Articular chondrocyte of knee joint (primary cell): ENCODE results near the gene TRMT61B. TPM values are rescaled to one million over a fixed set of nuclear protein-coding genes. Genes with fewer than 3 reads are reported as not detected.
A peak's percentile ranks its signal among the peaks of the same experiment; 100 is the strongest.

Experiments
- small RNA-seq: library from RNA; depleted of rRNA; stranded (forward); fragments of <200 nt; gene quantifications from one replicate; pipeline ENCODE3, GENCODE V24; 2012
- total RNA-seq: library from RNA; depleted of rRNA; stranded (reverse); fragments of >200 nt; gene quantifications from 2 replicates; pipeline ENCODE4 v1.2.3, GENCODE V29; 2012

The TRMT61B gene
- 16.1 and 16.9 TPM in 2 replicates for total RNA-seq

DNA sequence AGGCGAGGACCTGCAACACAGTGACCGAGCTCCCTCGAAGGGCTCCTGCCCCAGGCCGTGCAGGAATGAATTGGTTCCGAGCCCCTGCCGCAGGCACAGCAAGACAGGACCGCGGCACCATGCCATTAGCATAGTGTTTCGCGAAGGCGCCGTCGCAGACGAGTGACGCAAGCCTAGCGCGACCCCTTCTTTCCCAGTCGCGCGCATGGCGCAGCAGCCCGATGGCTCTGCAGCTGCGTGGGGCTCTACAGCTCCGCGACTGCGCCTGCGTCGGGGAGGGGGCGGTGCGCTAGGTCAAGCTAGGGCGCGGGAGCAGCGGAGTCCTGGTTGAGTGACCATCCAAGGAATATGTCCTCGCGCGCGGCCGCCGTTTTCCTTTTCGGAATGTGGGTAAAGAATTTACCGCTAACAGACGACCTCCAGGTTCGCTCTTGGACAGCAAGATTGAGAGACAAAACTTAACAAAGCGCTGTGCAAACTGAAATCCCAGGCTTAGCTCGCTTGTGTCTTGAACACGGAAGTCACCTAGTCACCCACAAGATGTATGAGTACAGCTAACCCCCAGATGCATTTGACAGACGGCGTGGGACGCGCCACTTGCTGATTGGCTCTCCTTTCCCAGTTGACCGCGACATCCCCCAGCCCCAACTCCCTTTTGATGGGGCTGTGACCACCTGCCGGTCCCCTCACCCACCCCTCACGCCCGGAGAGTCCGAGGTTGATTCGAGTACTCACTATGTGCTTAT lies at the start of gene TRMT61B:
TSS of gene TRMT61B (minus strand) at position 164 of the 746 bp plus-strand sequence. CDS start at position 132, 32 bp downstream.

DNA sequence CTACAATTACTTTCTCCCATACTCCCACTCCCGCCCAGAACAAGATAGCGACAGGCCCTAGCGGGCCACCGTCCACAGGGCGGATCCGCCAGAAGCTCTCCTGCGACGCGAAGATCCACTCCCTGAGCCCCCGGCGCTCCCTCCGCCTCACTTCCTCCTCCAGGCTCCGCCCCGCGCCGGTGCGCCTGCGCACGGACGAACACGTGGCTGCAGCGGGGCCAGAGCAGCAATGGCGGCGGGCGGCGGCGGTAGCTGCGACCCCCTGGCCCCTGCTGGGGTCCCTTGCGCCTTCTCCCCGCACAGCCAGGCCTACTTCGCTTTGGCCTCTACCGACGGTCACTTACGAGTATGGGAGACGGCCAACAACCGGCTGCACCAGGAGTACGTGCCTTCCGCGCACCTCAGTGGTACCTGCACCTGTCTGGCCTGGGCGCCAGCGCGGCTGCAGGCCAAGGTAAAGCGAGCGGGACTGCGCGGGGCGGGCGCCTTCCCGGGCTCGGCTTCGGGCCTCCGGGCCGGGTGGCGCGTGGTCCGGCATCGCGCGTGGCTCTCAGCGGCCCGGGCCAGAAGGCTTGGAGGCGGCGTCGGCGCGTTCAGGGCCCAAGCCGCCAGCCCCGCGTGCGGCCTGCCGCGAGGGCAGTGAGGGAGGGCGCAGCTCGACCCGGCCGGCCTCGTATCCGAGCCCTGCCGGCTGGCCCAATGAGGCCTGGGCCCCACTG lies 24.5 kb upstream of the TRMT61B start, which contains the start of gene WDR43:
TSS of gene WDR43 (plus strand) at position 198 of the 719 bp plus-strand sequence. CDS start at position 230, 32 bp downstream.

DNA sequence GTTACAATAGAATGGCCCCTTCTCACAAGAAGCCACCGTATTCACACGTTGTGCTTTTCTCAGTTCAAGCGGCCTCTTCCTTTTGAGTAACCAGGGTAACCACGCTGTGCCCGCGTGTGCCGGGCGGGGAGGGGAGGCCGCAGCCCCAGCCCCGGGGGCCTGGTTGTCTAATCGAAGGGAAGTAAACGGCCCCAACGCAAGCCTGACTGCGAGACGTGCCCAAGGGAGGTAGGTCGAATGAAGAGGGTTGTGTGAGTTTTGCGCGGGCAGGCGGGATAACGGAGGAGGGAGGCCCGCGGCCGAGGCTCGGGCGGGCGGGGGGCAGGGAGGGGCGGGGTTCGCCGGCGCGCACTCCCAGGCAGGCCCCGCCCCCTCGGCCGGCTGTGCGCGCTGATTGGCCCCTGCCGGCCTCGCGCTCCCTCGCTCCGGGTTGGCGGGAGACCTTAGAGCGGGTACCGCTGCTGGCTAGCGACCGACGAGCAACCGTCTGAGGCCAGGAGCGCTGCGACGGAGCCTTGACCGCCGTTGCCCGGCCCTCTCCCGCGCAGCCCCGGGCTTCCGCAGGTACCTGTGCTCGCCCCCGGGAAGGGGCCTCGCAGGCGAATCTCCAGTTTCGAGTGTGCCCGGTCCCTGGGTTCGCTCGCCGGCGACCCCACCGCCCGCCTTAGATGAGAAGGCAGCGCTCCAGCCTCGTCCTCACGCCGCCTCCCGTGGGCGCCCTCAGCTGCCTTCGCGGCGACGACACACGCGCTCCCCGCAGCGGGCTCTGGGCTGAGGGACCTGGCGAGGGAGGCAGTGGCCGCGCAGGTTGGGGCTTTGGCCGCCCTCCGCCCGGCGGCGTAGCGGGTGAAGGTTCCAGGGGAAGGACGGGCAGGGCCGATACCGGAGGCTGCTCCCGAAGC lies 59.5 kb downstream of the TRMT61B start, which contains the start of gene SPDYA:
TSS of gene SPDYA (plus strand) at position 451 of the 902 bp plus-strand sequence. CDS start 5,181 bp downstream, outside the sequence.

Small RNAs within 50 kb of the gene (small RNA-seq; reads per million reads assigned to genes)
- gene SNORD92: 4.8 reads per million, percentile 90 among the genes with 10 or more reads in this experiment

Other genes starting within 250 kb of the TRMT61B start
- 302 and 355 TPM in 2 replicates for gene PPP1CB, start 118.5 kb downstream of the TRMT61B start, total RNA-seq
- gene SPDYA, start 59.5 kb downstream of the TRMT61B start, total RNA-seq: 0.86 and 1.3 TPM in 2 replicates
- gene WDR43, start 24.4 kb upstream of the TRMT61B start, total RNA-seq: 62.3 and 63.0 TPM in 2 replicates
- gene TOGARAM2, start 111.0 kb upstream of the TRMT61B start, total RNA-seq: under 0.01 and 0.26 TPM in 2 replicates
- not detected in 2 replicates for gene PCARE, start 204.2 kb upstream of the TRMT61B start, total RNA-seq
- gene CLIP4, start 245.1 kb upstream of the TRMT61B start, total RNA-seq: 65.2 and 77.1 TPM in 2 replicates